ENCODE measurements around the gene GAPDHS. TPM values are rescaled to one million over a fixed set of nuclear protein-coding genes. Genes with fewer than 3 reads are reported as not detected.

GAPDHS gene
- total and polyA plus RNA-seq, 2 of the 13 experiments (the other 11 are each of a cell fraction or from before 2014, with no cell fraction given): not detected

GRCh38 chr19:35495107-35496064 is 37.9 kb upstream of the GAPDHS start (continued):
- no peak for TF ChIP-seq REST (IDR thresholded peaks at IDR 0.05; ENCODE audit: borderline replicate concordance in 1 of 2, low read depth in 1 of 2, low read length in 2 of 2)
- TF ChIP-seq KMT2A (CRISPR knock-in tag; IDR thresholded peaks at IDR 0.05): no peak
- no peak for TF ChIP-seq SCMH1 (CRISPR knock-in tag; IDR thresholded peaks at IDR 0.05; ENCODE audit: borderline replicate concordance)
- TF ChIP-seq GATAD2A (CRISPR knock-in tag; IDR thresholded peaks at IDR 0.05): peak; percentile 57; the same call in 1 of the 2 replicates
- no peak for TF ChIP-seq ZNF639 (CRISPR knock-in tag; conservative IDR thresholded peaks at IDR 0.05)
- no peak for TF ChIP-seq ZFP62 (CRISPR knock-in tag; IDR thresholded peaks at IDR 0.05)
- TF ChIP-seq DNMT1 (CRISPR knock-in tag; IDR thresholded peaks at IDR 0.05): no peak
- no peak for TF ChIP-seq ETV6 (CRISPR knock-in tag; conservative IDR thresholded peaks at IDR 0.05)
- no peak for TF ChIP-seq SP5 (CRISPR knock-in tag; IDR thresholded peaks at IDR 0.05; ENCODE audit: borderline replicate concordance, low read depth)
- TF ChIP-seq GATAD1 (CRISPR knock-in tag; IDR thresholded peaks at IDR 0.05): no peak
- TF ChIP-seq ZMYM4 (CRISPR knock-in tag; IDR thresholded peaks at IDR 0.05): 0 out of 2 replicates have a peak, but pooled peaks have one; percentile 29
- TF ChIP-seq GMEB2 (CRISPR knock-in tag; IDR thresholded peaks at IDR 0.05; ENCODE audit: low read depth): no peak
- TF ChIP-seq CREBL2 (CRISPR knock-in tag; IDR thresholded peaks at IDR 0.05; ENCODE audit: borderline replicate concordance): no peak
- TF ChIP-seq ZNF749 (CRISPR knock-in tag; IDR thresholded peaks at IDR 0.05; ENCODE audit: borderline replicate concordance): no peak
- no peak for TF ChIP-seq ZNF775 (CRISPR knock-in tag; IDR thresholded peaks at IDR 0.05; ENCODE audit: borderline replicate concordance)
- TF ChIP-seq ZBTB34 (CRISPR knock-in tag; IDR thresholded peaks at IDR 0.05): no peak
- no peak for TF ChIP-seq KLF13 (CRISPR knock-in tag; IDR thresholded peaks at IDR 0.05)
